ENCODE results near the gene HMHB1. TPM values are rescaled to one million over a fixed set of nuclear protein-coding genes. Genes with fewer than 3 reads are reported as not detected.

The HMHB1 gene
- total RNA-seq: not detected

DNA sequence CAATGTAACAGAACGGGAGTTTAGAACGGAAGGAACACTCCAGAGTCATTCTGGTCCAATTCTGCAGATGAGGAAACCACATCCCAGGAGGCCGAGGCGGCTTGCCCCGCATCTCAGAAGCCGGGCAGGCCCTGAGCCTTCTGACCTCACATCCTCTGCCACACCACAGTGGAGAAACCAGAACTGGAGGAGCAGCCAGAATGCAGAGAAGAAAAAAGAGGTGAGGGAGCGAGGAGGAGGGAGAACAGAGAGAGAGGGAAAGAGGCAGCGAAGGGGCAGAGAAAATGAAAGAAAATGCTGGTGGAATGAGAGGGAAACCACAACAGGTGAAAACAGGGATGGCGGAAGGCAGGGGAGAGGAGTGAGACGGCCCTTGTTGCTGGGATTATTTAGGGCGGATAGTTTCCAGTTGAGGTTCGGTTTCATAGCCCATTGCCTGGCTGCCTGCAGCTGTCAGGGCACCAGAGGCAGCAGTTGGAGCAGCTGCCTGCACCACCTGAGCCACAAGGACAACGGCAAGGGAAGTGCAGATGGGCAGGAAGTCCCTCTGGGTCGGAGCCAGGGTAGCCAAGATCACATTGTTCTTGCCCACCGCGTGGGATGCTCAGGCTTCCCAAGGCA, at the start of gene HMHB1:
TSS of gene HMHB1 (plus strand) at position 77 of the 621 bp plus-strand sequence.
- H3K4me3 ChIP-seq: no peak within 1 kb of the TSS
- intact Hi-C loops (cut with DNase I): no loop called here
- no peaks in the 10 kb centered on the region for H3K4me1 ChIP-seq
- no peaks in the 10 kb centered on the region for H3K9me3 ChIP-seq
- no peak within 1 kb of the TSS for H3K9ac ChIP-seq (ENCODE audit: low read depth in 2 of 2, low read length in 2 of 2)
- no peak for DNase-seq
- H3K27me3 ChIP-seq: no peaks in the 10 kb centered on the region
- TF ChIP-seq, protein P1, sequence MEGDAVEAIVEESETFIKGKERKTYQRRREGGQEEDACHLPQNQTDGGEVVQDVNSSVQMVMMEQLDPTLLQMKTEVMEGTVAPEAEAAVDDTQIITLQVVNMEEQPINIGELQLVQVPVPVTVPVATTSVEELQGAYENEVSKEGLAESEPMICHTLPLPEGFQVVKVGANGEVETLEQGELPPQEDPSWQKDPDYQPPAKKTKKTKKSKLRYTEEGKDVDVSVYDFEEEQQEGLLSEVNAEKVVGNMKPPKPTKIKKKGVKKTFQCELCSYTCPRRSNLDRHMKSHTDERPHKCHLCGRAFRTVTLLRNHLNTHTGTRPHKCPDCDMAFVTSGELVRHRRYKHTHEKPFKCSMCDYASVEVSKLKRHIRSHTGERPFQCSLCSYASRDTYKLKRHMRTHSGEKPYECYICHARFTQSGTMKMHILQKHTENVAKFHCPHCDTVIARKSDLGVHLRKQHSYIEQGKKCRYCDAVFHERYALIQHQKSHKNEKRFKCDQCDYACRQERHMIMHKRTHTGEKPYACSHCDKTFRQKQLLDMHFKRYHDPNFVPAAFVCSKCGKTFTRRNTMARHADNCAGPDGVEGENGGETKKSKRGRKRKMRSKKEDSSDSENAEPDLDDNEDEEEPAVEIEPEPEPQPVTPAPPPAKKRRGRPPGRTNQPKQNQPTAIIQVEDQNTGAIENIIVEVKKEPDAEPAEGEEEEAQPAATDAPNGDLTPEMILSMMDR (IDR thresholded peaks at IDR 0.05): no peak
- H3K27ac ChIP-seq: no peak within 1 kb of the TSS
- H3K36me3 ChIP-seq: no peaks in the 10 kb centered on the region

DNA sequence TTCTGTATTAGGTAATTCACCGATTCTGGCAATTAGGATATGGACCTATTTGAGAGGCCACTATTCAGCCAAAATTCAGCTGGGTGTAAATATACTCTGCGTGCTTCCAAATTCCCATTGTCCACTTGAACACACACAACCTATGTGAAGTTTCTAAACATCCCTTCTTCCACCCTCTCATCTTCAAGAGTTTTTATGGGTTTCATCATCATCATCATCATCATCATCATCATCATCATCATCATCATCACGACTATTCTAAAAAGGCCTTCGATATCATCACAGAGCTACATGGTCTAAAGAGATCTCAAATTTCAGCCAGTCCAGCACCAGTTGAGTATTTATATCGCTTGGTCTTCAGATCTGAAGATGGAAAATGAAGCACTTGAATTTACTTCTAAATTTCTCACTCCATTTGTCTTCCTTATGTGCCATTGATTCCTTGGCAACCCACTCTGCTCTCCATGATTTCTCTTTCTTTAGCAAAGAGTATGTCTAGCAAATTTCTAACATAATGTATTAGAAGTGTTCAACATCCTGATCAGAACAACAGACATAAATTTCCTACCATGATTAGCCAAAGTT, 49.2 kb upstream of the HMHB1 start:
- intact Hi-C loops (cut with DNase I): no loop called here

DNA sequence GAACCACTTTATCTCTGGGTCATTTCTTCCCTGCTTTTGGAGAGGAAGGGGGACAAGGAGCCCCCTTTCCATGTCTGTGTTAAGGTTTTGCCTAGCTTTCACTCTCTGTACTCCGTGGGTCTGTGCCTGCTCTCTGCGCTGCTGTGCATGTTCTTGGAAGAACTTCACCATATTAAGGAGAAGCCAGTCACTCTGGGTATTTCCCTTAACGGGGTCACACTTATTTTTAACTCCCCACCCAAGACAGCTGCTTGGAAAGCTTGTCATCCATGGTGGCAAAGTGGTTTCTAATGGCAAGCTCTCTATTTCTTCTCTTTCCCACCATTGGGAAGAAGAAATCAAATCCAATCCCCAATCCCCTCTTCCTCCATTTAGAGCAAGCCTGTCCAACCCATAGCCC, 44.8 kb upstream of the HMHB1 start:
- intact Hi-C loops (cut with DNase I): no loop called here
- Histone ChIP-seq H3K4me3 (no peak overlapping the region), H3K9me3 (no peaks in the 10 kb centered on the region), H3K36me3 (no peaks in the 10 kb centered on the region), H3K4me1 (no peaks in the 10 kb centered on the region), H3K27me3 (no peaks in the 10 kb centered on the region), H3K27ac (no peak overlapping the region), H3K9ac (ENCODE audit: low read depth in 2 of 2, low read length in 2 of 2) (no peak overlapping the region)
- TF ChIP-seq, protein P1 (IDR thresholded peaks at IDR 0.05): no peak
- no peak for DNase-seq

More for the DNA sequence above, 49.2 kb upstream of the HMHB1 start:
- no peak overlapping the region for H3K4me3 ChIP-seq
- no peaks in the 10 kb centered on the region for H3K36me3 ChIP-seq
- DNase-seq: no peak
- no peaks in the 10 kb centered on the region for H3K27me3 ChIP-seq
- TF ChIP-seq, protein P1 (IDR thresholded peaks at IDR 0.05): no peak
- no peaks in the 10 kb centered on the region for H3K4me1 ChIP-seq
- no peak overlapping the region for H3K27ac ChIP-seq
- no peaks in the 10 kb centered on the region for H3K9me3 ChIP-seq
- no peak overlapping the region for H3K9ac ChIP-seq (ENCODE audit: low read depth in 2 of 2, low read length in 2 of 2)

DNA sequence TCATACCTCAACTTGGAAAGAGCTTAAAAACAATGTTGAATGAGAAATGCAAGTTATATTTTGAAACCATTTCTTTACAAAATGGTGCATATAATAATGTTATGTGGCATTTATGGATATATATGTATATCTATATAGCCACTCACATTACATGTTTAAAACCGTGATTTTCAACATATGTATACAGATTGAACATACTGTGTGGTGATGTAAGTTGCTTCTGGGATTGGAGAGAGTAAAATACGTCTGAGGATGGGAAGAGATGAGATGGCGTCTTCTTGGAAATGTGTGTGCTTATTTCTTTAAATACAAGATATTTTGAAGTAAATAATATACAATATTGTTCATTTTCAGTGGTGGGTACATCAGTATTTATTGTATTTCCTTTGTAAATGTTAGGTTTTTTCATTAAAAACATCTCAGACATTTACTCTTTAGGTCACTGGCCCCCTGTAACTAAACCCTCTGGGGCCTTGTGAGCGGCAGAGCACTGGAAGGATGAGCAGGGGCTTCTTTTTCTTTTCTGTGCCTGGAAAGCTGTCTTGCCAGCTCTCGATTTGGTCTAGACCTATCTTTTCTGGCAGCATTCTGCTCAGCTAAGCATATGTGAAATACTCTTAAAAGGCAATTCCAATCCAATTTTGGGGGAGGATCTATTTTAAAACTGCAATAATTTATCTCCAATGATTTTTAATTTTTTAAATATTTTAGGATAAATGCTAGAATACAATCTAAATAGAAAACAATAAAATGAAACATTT, 42.8 kb upstream of the HMHB1 start:
- H3K27me3 ChIP-seq: no peaks in the 10 kb centered on the region
- no peaks in the 10 kb centered on the region for H3K9me3 ChIP-seq
- no peak overlapping the region for H3K4me3 ChIP-seq
- H3K4me1 ChIP-seq: no peaks in the 10 kb centered on the region
- TF ChIP-seq, protein P1 (IDR thresholded peaks at IDR 0.05): no peak
- H3K36me3 ChIP-seq: no peaks in the 10 kb centered on the region
- no peak for DNase-seq
- no peak overlapping the region for H3K27ac ChIP-seq
- H3K9ac ChIP-seq (ENCODE audit: low read depth in 2 of 2, low read length in 2 of 2): no peak overlapping the region
- intact Hi-C loops (cut with DNase I): no loop called here

DNA sequence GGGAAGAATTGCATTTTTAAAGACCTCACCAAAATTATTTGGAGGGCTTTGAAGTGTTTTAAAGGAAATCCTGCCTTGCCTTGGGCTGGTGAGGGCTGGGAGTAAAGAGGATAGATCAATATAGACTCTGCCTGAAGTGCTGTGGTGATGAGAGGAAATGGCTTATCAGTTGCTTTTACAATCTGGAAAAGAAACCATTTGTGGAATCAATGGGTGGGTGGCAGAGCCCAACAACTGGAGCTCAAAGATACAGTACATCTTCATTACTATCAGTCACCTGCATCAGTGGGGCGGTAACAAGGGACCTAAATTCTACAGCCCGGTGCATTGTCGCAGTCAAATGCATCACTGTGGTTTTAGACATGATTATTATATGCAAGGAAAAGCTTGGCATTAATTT, 41.5 kb upstream of the HMHB1 start:
- Histone ChIP-seq H3K27ac (no peak overlapping the region), H3K9ac (ENCODE audit: low read depth in 2 of 2, low read length in 2 of 2) (no peak overlapping the region), H3K4me3 (no peak overlapping the region), H3K4me1 (no peaks in the 10 kb centered on the region), H3K9me3 (no peaks in the 10 kb centered on the region), H3K36me3 (no peaks in the 10 kb centered on the region), H3K27me3 (no peaks in the 10 kb centered on the region)
- TF ChIP-seq, protein P1 (IDR thresholded peaks at IDR 0.05): no peak
- DNase-seq: no peak
- intact Hi-C loops (cut with DNase I): no loop called here
